Stimulated activated CD4-positive, alpha-beta T cell treated with anti-CD3 and anti-CD28 coated beads, Interleukin-15, amount 100 ng/mL, for 24 hours (primary cell): Measurements from ENCODE around the gene SERTAD1.
"Not testable (repeated sequence)": the region's sequence is repeated elsewhere in the genome, so short reads cannot be mapped to it uniquely, and the experiment has no call there.

Source experiments
- DNase-seq: peaks from one replicate; pipeline ENCODE4 v3.0.0-alpha.2; 2020

SERTAD1 gene

DNA sequence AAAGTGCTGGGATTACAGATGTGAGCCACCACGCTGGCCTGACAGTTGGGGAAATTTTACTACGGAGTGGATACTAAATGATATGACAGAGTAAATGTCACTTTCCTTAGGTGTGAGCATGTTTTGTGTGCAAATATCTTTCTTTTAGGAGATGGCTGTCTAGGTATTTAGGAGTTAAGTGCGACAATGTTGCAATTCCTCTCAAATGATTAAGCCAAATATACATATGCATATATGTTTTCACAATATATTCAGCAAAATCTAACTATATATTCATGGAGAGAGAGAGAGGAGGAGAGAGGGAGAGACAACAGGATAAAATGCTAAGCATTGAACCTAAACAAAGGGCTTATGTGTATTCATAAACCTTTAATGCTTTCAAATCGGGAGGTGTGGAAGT is 23.7 kb upstream of the SERTAD1 start:
- no peak for DNase-seq

DNA sequence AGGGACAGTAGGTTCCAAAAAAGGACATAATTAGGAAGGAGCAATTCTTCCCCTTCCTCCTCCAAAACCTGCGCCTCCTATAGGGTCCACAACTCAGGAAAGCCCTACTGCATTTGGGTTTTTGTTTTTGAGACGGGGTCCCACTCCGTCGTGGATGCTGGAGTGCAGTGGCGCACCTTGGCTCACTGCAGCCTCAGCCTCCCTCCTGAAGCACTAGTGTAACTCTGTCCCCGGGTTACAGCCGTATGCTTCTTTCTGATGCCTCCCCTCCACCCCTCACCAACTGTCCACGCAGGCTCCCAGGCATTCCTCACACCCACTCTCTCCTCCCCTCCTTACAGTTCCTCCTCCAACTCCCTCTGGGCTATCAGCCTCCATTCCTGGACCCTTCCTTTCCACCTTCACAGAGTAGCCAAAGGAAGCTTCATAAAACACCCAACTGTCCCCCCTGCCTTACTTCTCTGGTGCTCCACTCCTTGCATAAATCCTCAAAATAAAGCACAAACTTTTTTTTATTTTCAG is 20.5 kb upstream of the SERTAD1 start:
- DNase-seq, result no peak

DNA sequence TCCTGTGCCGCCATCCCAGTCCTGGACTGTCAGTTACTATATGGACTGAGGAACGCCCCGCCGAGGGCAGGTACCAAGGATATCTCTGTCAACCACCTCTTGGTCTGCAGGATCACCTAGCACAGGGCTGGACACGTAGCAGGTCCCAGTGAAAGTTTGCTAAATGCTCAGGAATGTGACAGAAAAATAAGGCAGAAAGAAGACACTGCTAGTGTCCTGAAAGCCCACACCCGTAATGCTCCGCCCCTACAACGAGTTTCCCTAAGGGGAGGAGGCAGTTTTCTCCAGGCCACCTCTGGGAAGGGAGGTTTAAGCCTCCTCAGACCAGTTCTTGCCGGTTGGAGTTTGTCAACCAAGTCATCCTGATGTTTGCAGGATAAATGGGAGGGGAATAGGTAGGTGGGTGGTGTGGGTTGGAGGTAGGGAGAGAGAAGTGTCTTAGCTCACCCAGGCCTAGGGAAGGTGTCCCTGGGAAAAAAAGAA is 20.0 kb upstream of the SERTAD1 start:
- DNase-seq, result no peak

DNA sequence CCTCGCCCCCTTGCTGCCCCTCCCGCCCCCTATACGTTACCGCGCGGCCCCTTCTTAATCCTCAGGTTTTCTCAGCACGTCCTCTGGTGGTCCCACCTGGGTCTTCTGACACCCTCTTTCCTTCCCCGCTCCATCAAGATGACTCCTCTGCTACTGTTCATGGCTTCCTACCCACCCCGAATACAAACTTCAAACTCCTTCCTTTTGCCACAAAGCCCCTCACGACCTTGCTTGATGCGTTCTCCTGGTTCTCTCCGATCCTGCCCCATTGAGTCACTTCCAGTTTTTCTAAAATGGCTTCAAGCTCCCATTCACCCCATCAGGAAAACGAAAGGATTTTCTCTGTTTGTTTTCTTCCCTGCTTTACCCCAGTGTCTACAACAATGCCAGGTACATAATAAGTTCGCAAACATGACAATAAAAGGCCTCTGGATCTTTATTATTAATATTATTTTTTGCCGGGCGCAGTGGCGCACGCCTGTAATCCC is 19.1 kb upstream of the SERTAD1 start:
- no peak for DNase-seq

DNA sequence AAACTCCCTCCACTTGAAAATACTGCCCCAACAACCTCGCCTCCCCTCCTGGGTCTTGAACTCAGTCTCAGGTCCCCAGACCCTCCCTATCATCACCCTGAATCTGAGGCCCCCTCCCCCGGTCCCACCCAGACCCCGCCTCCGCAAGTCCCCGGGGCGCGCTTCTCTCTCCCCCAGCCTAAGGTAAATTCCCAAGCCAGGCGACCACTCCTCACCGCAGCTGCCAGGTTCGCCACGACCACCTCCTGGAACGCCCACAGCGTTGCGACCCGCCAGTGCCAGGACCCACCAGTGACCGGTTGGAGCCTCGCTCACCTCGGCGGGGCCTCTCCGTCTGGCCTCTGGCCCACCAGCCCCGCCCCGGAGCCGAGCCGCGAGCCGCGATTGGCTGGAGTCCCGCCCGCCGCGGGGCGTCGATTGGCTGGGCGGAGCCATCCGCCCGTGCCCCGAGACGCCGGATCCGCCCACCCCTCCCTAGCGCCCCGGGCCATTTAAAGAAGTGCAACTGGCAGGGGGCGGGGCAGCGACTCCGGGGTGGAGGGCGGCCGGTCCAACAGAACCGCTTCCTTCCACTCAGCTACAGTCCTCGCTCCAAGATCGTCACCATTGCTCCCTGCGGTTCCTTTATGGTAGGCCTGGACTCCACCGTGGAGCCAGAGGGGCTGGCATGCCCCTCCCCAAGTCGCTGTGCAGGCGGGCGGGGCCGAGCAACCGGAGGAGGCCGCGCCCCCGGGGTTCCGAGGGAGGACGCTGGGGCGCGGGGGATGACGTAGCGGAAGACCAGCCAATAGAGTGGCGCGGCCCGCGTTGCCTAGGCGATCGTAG is 18.4 kb upstream of the SERTAD1 start, which contains the start of gene SERTAD3:
Gene SERTAD3, minus strand, starts transcription at position 336 of the 825 bp plus-strand sequence. CDS start 2,255 bp downstream, outside the sequence.
- peak; percentile 98 for DNase-seq

DNA sequence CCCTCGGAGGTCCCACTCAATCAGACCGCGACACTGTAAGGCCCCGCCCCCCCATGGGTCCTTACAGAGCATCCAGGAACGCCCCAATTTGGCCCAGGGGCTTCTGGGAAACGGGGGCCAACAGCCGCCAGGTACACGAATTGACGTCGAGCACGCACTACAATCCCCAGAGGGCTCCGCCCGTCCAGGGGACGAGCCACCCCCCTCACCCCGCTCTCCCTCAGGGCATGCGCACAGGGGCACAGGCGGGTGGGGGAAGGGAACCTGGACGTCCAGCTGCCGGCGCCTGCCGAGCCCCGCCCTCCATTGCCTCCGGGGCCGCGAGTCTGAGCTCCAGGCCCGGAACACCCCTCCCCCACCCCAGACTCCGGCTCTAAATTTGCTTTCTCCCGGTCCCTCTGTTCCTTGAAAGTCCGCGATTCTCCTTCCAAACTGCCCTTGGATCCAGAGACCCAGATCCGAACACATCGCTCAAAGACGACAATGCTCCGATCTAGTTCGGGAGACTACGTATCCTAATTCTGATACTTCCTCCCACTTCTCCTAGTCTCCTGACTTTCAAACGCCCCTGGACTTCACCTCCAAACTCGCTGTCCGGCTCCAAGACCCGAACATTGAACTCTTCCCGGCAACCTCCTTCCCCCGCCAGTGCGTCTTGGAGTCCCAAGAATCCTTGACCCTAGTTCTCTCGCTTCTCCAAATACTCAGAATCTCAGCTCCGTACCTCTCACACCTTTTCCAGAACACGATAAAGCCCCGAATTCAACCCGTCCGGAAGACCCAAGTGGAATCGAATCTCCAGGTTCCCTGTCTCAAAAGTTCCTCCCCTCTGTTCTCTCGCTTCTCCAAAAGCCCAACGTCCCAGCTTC is 17.6 kb upstream of the SERTAD1 start:
- DNase-seq, result peak; percentile 100

DNA sequence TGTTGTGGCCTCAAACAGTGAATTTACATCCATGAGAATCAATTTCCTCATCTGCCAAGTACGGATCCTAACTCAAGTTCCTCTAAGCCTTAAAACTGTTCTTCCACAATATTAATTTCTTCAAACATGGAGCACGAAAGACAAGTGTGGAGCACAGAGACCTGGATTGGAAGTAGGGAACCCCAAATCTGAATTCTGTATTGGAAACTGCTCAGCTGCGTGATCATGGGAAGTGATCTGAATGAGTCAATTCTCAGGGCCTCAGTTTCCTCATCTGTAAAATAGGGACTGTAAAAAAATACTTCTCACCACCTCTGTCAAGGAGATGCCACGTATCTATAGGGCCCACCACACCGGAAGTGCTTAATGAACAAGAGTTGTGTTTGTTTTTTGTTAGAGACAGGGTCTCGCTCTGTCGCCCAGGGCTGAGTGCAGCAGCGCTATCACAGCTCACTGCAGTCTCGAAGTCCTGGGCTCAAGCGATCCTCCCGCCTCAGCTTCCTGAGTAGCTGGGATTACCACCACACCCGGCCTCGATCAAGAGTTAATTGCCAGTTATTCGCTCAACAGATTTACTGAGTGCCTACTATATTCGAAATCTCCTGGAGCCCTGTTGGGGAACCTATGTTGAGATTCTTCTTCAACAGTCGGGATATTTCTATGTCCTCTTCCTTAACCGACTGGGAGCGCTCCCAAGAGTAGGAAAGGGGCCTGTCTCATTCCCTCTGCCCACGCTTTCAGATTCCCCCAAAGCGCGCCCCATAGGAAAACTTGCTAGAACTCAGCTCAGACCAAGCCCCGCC is 16.7 kb upstream of the SERTAD1 start:
- peak; percentile 27 for DNase-seq

DNA sequence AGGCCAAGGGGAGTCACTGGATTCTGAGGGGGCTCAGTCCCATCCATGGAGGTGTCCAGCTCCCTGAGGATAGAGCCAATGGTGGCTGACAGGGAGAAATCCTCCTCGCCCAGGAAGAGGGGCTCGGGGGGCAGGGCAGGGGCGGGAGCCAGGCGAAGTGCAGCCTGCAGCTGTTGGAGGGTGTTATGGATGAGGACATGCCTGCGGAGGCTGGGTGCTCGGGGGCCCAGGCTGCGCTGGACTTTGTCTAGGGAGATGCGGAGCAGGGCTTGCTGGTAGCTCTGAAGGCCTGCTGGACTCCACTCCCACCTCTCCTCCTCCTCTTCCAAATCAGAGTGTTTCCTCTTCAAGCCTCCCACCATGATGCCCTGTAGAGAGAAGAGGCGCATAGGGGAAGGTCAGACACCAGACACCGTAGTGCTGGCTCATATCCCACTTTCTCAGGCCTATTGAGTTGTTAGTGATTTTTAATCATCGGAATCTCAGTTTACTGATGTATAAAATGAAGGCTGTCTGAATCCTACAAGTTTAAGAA is 16.0 kb upstream of the SERTAD1 start:
- DNase-seq, result no peak

DNA sequence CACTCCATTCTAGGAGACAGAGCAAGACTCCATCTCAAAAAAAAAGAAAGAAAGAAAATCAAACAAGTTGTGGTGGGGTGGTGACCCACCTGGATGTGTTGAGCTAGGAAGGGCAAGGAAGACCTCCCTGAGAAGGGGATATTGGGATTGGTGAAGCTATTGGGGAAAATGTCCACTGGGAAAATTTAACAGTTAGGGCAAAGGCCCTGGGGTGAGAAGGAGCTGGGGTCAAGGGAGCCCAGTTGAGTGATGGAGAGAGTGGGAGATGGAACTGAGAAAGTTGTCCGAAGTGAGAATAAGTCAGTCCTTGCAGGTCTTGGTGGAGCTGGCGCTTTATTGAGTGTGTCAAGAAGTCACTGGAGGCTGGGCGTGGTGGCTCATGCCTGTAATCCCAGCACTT is 12.5 kb upstream of the SERTAD1 start:
- DNase-seq, result no peak

DNA sequence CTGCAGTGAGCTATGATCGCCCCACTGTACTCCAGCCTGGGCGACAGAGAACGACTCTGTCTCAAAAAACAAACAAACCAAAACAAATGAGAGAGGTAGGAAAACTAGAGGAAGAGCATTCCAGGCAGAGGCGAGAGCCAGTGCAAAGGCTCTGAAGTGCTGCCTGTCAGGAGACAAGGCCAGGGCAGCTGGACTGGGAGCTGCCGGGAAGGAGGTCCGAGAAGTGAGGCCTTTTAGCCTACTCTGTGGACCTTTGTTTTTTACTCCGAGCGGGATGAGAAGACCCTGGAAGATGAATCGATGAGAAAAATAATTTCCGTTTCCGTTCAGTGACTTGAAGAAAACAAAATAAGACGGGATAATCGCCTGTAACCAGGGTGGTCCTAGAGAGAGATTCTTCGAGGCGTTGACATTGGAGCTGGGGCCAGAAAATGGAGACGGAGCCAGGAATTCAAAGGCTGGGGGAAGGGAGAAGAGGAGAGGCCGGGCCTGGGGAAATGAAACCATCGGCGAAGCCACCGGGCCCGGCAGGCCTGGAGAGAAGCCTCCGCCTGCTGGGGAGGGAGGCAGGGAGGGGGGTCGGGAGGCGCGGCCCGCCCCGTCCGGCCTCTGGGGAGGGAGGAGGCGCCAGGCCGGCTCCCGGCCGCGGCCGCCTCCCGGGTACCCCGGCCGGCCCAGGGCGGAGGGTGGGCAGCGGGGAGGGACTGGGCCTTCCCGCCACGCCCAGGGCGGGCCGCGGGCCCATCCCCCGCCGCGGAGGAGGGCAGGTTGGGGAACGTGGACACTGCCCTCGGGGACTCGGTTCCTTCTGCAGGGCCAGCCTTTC is 7.8 kb upstream of the SERTAD1 start:
- peak; percentile 70 for DNase-seq

DNA sequence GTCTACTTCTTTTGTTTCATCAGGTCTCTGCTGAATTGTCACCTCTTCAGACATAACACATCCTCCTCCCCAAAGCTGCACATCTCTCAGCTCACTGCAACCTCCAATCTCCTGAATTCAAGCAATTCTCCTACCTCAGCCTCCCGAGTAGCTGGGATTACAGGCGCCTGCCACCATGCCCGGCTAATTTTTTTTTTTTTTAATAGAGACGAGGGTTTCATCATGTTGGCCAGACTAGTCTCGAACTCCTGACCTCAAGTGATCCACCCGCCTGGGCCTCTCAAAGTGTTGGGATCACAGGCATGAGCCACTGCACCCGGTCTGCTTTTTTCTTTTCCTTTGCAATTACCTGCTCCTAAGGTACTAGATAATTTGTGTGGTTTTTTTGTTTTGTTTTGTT is 7.0 kb upstream of the SERTAD1 start:
- not testable (repeated sequence) for DNase-seq

DNA sequence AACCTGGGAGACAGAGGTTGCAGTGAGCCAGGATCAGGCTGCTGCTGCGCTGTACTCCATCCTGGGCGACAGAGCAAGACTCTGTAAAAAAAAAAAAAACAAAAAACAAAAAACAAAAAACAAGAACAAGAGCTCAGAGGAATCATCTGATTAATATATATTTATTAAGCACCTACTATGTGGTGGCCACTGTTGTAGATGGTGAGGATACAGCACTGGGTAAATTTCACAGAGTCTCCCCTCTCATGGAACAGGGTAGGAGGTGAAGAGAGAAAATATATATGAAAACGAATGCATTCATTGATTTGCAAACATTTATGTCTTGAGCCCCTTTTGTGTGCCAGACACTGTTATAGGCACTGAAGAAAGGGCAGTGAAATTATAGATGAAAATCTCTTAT is 5.9 kb upstream of the SERTAD1 start:
- DNase-seq, result no peak

DNA sequence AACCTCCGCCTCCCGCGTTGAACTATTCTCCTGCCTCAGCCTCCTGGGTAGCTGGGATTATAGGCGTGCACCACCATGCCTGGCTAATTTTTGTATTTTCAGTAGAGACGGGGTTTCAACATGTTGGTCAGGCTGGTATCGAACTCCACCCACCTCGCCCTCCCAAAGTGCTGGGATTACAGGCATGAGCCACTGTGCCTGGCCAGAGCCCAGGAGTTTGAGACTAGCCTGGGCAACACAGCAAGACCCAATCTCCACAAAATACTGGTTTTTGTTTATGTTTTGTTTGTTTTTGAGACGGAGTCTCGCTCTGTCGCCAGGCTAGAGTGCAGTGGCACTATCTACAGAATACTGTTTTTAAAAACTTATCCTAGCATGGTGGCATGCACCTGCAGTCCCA is 4.5 kb upstream of the SERTAD1 start:
- DNase-seq, result not testable (repeated sequence)

DNA sequence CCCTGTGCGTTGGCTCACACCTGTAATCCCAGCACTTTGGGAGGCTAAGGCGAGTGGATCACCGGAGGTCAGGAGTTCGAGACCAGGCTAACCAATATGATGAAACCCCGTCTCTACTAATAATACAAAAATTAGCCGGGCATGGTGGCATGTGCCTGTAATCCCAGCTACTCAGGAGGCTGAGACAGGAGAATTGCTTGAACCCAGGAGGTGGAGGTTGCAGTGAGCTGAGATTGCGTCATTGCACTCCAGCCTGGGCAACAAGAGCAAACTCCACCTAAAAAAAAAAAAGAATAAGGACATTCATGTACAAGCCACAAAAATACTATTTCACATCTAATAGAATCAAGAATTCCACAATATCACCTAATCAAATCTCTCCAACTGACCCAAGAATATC is 2.4 kb upstream of the SERTAD1 start:
- not testable (repeated sequence) for DNase-seq

DNA sequence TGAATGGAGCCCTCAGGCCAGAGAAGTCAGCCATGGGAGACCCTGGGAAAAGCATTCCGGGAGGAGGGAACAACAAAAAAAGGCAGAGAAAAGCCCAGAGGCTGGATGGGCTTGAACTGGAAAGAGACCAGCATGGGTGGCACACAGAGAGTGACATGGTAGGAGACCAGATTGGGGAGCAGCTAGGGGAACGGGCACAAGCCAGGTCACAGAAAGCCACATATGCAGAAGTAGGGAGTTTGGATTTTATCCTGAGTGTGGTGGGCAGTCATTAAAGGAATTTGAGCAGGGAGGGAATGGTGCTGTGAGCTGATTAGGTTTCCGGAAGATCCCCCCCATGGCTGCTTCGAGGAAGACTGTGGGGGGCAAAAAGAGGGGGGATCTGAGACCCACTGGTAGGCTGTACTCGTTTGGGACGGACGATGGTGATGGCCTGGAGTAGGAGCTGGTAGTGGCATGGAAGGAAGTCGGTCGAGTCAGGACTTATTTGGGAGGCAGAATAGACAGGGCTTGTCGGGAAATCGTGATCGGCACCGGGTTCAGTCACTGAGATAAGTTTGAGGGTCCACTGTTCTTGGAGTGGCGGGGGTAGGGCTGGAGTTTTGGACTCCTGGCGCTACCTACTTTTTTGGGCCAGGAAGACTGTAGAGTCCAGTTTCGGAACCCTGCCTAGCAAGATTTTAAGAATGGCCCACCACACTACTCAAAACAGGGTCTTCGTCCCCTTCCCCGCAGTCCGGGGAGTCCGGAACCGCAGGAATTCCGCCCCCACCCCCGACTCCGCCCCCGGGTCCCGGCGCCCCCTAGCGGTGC is 949 bp downstream of the SERTAD1 start:
- DNase-seq, result peak; percentile 32

DNA sequence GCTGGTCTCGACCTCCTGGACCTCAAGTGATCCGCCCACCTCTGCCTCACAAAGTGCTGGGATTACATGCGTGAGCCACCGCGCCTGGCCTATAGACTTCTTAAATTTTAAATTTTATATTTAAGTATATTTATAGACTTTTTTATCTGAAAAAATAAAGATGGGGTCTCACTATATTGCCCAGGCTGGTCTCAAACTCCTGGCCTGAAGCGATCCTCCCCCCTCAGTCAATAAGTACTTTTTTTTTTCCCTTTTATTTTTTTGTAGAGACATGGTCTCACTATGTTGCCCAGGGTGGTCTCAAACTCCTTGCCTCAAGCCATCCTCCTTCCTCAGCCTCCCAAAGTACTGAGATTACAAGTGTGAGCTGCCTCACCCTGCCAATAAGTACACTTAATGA is 1.9 kb downstream of the SERTAD1 start:
- DNase-seq, result no peak

DNA sequence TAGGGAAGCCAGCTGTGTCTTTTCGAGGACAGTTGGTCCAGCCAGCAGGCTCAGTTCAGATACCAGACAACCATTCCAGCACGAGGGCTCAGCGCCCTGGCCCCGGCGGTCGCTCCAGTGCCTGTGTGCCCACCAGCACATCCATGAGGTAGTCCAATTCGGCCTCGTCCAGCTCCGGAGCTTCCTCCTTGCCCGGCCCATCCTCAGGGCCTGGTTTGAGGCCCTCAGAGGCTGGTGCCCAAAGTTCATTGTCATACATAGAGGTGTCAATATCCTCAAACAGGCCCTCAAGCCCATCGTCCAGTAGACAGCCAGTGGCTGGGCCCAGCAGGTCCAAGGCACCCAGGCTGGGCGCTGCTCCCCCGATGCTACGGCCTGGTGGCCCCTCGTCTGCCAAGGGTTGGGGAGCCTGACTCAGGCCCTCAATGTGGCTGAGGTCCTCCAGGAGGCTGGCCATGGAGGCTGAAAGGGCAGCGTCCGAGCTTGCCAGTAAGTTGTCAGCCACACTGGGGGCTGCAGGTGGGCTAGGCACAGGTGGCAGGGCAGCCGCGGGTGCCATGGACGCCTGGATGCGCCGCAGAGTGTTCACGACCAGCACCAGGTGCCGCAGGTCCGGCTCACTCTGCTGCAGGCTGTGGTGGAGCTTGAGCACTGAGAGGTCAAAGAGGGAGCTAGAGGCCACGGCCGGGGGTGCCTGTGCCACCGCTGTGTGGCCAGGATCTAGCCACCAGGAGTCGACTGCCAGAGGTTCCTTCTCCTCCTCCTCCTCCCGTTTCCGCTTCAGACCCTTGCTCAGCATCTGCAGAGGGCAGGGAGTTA is 2.8 kb downstream of the SERTAD1 start:
- DNase-seq, result no peak

DNA sequence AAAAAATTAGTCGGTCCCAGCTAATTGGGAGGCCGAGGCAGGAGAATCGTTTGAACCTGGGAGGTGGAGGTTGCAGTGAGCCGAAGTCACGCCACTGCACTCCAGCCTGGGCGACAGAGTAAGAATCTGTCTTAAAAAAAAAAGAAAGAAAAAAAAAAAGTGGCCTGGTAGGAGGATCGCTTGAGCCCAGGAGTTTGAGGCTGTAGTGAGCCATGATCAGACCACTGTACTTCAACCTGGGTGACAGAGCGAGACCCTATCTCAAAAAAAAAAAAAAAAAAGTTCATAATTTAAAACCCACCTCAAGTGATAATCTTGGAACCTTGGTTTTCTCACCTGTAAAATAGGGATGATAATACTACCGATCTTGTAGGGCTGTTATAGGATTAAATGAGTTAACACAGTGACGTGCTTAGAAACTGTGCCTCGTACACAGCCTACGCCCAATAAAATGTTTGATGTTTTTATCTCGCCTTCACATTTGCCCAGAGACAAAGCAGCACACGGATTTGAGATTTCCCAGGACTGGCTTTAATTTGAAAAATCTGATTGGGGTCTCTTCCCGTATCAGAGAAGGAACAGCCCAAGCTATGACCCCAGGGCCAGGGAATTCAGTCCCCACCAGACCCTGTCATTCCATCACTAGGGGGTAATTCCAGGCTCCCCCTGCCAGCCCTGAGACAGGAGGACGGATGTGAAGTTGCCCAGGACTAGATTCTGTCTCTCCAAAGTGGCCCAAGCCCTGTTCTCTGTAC is 3.6 kb downstream of the SERTAD1 start:
- DNase-seq, result no peak
